NAMALWA (cell line): ENCODE measurements around the gene MSH4.
"Not testable (repeated sequence)": the region's sequence is repeated elsewhere in the genome, so short reads cannot be mapped to it uniquely, and the experiment has no call there.

Experiments
- DNase-seq: peaks from one replicate; pipeline ENCODE4 v3.0.0-alpha.2; 2015; ENCODE audit warnings: low spot score

Gene MSH4

DNA sequence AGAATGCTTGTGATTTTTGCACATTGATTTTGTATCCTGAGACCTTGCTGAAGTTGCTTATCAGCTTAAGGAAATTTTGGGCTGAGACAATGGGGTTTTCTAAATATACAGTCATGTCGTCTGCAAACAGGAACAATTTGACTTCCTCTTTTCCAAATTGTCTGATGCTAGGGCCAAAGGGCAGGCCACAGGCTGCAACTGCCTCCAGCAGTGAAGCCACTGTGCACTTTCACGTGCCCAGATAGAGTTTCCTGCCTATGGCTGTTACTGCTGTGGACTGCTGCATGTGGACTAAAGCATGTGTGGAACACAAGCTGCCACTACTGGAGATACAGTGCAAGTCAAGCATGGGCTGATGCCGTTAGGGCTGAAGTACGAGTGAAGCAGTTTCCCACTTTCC lies 146.4 kb downstream of the MSH4 start:
- not testable (repeated sequence) for DNase-seq

DNA sequence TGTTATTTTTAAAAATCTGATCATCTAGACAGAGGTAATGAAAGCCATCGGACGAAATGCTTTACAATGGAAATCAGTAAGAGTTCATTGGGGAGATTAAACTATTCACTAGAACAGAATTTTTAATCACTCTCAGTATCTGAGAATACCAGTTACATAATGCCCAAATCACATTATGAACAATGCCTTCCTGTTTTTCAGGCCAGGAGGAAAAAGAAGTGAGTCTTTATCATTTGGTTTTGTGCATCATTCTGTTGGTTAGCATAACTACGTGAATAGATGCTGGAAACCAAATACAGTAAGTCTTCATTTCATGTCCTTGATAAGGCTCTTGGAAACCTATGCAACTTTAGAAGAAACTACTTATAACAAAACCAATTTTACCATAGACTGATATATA lies 153.5 kb downstream of the MSH4 start:
- no peak for DNase-seq

DNA sequence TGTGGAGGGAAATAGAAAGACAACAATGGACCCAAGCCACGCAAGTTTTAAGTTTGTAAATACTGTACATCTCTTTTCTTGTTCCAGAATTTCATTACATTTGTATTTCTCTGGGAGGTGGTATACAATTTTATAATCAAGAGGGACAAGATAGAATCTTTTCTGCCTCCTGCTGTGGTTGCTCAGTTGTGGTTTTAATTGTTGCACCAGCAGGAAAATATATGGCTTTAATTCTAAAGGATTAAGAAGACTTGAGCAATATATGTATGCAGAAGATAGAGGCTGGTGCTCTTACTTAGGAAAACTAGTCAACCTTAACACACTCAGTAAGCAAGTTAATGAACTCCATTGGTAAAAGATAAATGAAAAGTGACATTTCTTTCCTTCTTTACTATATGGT lies 155.3 kb downstream of the MSH4 start:
- DNase-seq, result no peak

DNA sequence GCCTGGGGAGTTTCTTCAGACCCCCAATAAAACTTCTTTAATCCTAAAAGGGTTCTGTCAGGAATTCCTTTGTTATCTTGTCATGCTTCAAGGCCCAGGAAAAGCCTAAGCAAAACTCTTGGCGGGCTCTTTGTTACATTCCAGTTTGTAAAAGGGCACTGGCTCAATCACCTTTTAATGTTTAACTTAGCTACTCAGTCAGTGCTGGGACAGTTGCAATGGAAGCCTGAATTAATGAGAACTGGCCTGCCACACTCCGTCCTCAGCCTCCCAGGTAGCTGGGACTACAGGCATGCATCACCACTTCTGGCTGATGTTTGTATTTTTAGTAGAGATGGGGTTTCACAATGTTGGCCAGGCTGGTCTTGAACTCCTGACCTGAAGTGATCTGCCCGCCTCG lies 156.8 kb downstream of the MSH4 start:
- DNase-seq, result no peak

DNA sequence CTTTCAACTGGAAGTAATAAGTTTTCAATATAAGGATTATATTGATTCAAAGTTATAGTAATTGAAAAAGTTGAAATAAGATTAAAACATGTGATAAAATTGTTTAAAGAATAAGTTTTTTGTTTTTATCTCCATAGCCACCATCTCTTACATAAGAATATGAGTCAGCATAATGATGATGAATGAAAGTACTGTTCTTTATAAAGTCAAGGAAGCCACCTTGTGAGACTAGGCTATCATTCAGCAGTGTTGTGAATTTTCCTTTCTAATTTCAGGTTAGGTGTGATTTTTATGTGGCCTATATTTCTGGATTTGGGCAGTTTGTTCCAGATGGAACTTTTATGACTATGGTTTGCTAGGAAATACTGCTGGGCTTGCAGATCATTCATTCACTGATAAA lies 157.9 kb downstream of the MSH4 start:
- DNase-seq, result no peak
